ENCODE data around the gene ALDH1A1.

ALDH1A1 gene

DNA sequence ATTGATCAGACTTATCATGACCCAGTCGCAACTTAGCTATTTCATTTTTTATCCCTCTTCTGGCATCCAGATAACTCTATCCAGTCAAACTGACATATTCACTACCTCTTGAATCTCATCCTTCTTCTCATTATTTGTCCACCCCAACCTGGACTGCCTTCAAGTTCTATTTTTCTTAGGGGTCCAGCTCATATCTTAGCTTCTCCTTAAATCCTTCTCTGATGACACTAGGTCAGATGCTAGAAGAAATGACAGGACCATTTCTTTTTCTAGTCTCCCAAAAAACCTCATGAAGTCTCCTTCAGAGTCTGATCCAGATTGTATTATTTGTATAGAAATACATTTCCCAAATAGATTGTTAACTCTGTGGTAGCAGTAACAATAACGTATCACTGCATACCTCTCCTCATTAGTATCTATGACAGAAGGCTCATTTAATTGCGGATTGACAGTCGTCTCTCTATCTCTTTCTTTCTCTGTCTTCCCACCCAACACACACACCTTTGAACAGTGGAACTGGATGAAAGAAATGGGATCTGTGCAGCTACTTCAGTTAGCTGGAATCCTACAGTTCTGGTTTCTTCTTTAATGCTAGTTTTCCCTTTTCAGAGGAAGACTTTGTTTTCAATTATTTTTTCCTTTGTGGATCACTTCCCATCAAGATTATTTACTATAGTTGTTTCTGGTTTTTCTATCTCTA is 33.5 kb downstream of the ALDH1A1 start:
- ChIA-PET POLR2A (no interaction called here), CTCF (no interaction called here)
- no peaks in the 10 kb centered on the region for H3K9me3 ChIP-seq (ENCODE audit: control insufficient read depth, insufficient read depth, low read depth, low read length)
- no peaks in the 10 kb centered on the region for H3K4me1 ChIP-seq (ENCODE audit: control insufficient read depth, insufficient read depth, low read length)
- TF ChIP-seq ZNF292 (tag by site-specific recombination; IDR thresholded peaks at IDR 0.05; ENCODE audit: borderline replicate concordance, low read depth) (no peak), ZNF175 (tag by site-specific recombination; IDR thresholded peaks at IDR 0.05) (no peak), ZNF211 (tag by site-specific recombination; IDR thresholded peaks at IDR 0.05; ENCODE audit: low read depth) (no peak), ZNF48 (tag by site-specific recombination; IDR thresholded peaks at IDR 0.05) (no peak), ZNF416 (tag by site-specific recombination; IDR thresholded peaks at IDR 0.05) (no peak), ZNF423 (tag by site-specific recombination; IDR thresholded peaks at IDR 0.05) (no peak), REPIN1 (tag by site-specific recombination; IDR thresholded peaks at IDR 0.05; ENCODE audit: low read depth) (no peak)
- TF ChIP-seq, protein P1, sequence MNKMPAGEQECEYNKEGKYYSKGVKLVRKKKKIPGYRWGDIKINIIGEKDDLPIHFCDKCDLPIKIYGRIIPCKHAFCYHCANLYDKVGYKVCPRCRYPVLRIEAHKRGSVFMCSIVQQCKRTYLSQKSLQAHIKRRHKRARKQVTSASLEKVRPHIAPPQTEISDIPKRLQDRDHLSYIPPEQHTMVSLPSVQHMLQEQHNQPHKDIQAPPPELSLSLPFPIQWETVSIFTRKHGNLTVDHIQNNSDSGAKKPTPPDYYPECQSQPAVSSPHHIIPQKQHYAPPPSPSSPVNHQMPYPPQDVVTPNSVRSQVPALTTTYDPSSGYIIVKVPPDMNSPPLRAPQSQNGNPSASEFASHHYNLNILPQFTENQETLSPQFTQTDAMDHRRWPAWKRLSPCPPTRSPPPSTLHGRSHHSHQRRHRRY (tag by site-specific recombination; IDR thresholded peaks at IDR 0.05) = no peak
- TF ChIP-seq, protein P2, sequence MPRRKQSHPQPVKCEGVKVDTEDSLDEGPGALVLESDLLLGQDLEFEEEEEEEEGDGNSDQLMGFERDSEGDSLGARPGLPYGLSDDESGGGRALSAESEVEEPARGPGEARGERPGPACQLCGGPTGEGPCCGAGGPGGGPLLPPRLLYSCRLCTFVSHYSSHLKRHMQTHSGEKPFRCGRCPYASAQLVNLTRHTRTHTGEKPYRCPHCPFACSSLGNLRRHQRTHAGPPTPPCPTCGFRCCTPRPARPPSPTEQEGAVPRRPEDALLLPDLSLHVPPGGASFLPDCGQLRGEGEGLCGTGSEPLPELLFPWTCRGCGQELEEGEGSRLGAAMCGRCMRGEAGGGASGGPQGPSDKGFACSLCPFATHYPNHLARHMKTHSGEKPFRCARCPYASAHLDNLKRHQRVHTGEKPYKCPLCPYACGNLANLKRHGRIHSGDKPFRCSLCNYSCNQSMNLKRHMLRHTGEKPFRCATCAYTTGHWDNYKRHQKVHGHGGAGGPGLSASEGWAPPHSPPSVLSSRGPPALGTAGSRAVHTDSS (tag by site-specific recombination; IDR thresholded peaks at IDR 0.05) = no peak
- H3K4me3 ChIP-seq (ENCODE audit: low read depth, low read length) = no peak overlapping the region
- H3K36me3 ChIP-seq (ENCODE audit: control insufficient read depth in 2 of 2, insufficient read depth in 1 of 2, low read length in 2 of 2) = no peaks in the 10 kb centered on the region
- no peak overlapping the region for H3K27ac ChIP-seq (ENCODE audit: extremely low read depth, low read depth, low read length)

GRCh38 chr9:72917892-72918509 is 34.9 kb downstream of the ALDH1A1 start:
- Histone ChIP-seq H3K9me3 (ENCODE audit: control insufficient read depth, insufficient read depth, low read depth, low read length) (no peaks in the 10 kb centered on the region), H3K4me1 (ENCODE audit: control insufficient read depth, insufficient read depth, low read length) (no peaks in the 10 kb centered on the region), H3K4me3 (ENCODE audit: low read depth, low read length) (no peak overlapping the region), H3K36me3 (ENCODE audit: control insufficient read depth in 2 of 2, insufficient read depth in 1 of 2, low read length in 2 of 2) (no peaks in the 10 kb centered on the region), H3K27ac (ENCODE audit: extremely low read depth, low read depth, low read length) (no peak overlapping the region)
- CTCF ChIA-PET = no interaction called here
- TF ChIP-seq ZNF792 (tag by site-specific recombination; IDR thresholded peaks at IDR 0.05) (no peak), ZFHX2 (tag by site-specific recombination; conservative IDR thresholded peaks at IDR 0.05) (no peak), ZNF544 (tag by site-specific recombination; IDR thresholded peaks at IDR 0.05) (no peak), ZNF366 (tag by site-specific recombination; conservative IDR thresholded peaks at IDR 0.05) (no peak), ZNF2 (tag by site-specific recombination; IDR thresholded peaks at IDR 0.05) (no peak), ZNF776 (tag by site-specific recombination; IDR thresholded peaks at IDR 0.05; ENCODE audit: borderline replicate concordance) (no peak), ZNF112 (tag by site-specific recombination; IDR thresholded peaks at IDR 0.05) (no peak)
- TF ChIP-seq, protein P3, sequence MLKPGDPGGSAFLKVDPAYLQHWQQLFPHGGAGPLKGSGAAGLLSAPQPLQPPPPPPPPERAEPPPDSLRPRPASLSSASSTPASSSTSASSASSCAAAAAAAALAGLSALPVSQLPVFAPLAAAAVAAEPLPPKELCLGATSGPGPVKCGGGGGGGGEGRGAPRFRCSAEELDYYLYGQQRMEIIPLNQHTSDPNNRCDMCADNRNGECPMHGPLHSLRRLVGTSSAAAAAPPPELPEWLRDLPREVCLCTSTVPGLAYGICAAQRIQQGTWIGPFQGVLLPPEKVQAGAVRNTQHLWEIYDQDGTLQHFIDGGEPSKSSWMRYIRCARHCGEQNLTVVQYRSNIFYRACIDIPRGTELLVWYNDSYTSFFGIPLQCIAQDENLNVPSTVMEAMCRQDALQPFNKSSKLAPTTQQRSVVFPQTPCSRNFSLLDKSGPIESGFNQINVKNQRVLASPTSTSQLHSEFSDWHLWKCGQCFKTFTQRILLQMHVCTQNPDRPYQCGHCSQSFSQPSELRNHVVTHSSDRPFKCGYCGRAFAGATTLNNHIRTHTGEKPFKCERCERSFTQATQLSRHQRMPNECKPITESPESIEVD (tag by site-specific recombination; IDR thresholded peaks at IDR 0.05) = no peak
- TF ChIP-seq, protein P4, sequence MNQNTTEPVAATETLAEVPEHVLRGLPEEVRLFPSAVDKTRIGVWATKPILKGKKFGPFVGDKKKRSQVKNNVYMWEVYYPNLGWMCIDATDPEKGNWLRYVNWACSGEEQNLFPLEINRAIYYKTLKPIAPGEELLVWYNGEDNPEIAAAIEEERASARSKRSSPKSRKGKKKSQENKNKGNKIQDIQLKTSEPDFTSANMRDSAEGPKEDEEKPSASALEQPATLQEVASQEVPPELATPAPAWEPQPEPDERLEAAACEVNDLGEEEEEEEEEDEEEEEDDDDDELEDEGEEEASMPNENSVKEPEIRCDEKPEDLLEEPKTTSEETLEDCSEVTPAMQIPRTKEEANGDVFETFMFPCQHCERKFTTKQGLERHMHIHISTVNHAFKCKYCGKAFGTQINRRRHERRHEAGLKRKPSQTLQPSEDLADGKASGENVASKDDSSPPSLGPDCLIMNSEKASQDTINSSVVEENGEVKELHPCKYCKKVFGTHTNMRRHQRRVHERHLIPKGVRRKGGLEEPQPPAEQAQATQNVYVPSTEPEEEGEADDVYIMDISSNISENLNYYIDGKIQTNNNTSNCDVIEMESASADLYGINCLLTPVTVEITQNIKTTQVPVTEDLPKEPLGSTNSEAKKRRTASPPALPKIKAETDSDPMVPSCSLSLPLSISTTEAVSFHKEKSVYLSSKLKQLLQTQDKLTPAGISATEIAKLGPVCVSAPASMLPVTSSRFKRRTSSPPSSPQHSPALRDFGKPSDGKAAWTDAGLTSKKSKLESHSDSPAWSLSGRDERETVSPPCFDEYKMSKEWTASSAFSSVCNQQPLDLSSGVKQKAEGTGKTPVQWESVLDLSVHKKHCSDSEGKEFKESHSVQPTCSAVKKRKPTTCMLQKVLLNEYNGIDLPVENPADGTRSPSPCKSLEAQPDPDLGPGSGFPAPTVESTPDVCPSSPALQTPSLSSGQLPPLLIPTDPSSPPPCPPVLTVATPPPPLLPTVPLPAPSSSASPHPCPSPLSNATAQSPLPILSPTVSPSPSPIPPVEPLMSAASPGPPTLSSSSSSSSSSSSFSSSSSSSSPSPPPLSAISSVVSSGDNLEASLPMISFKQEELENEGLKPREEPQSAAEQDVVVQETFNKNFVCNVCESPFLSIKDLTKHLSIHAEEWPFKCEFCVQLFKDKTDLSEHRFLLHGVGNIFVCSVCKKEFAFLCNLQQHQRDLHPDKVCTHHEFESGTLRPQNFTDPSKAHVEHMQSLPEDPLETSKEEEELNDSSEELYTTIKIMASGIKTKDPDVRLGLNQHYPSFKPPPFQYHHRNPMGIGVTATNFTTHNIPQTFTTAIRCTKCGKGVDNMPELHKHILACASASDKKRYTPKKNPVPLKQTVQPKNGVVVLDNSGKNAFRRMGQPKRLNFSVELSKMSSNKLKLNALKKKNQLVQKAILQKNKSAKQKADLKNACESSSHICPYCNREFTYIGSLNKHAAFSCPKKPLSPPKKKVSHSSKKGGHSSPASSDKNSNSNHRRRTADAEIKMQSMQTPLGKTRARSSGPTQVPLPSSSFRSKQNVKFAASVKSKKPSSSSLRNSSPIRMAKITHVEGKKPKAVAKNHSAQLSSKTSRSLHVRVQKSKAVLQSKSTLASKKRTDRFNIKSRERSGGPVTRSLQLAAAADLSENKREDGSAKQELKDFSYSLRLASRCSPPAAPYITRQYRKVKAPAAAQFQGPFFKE (tag by site-specific recombination; IDR thresholded peaks at IDR 0.05; ENCODE audit: borderline replicate concordance) = no peak
- POLR2A ChIA-PET = interaction anchor here (0.8 kb wide), 1 partner anchor 17 kb away, joined by 8 read pairs; no protein-coding TSS in a partner anchor

Measured in HEK293 (cell line).